ENCODE data around the gene FLNB.

The FLNB gene

DNA sequence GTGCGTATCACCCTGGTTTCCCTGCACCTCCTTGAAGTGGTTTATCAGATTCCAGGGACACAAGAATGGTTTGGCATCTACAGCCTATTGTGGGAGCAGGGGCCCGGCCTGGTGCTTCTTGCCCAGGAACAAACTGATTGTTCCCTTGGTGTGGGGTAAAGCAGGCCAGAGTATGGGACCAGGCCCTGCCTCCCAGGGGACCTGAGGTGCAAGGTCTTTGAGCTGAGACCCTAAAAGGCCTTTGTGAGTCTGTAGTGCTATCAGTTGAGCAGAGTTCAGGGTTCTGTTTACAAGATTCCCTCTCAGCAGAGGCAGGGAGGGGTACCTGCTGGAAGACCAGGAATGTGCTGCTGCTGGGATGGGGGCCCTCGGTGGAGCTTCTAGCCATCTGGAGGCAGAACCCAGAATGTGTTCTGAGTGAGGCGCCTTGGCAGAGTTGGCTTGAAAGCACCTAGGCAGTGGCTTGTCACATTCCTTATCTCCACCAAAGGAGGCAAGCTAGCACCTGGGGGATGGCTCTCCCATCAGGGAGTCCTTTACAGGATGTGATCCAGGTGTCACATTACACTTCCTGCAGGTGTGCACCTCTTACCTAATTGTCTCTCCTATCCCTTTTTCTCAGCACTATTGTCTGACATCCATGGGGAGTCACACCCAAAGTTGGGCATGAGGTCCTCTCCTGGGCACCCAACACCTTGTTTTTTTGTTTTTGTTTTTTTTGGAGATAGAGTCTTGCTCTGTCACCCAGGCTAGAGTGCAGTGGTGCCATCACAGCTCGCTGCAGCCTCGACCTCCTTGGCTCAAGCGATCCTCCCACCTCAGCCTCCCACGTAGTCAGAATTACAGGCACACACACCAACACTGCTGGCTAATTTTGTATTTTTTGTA is 13.1 kb downstream of the FLNB start:
- CTCF ChIA-PET, result interaction anchor here (1.0 kb wide), 1 partner anchor 115 kb away, joined by 3 read pairs; no protein-coding TSS in a partner anchor
- TF ChIP-seq, protein P1, sequence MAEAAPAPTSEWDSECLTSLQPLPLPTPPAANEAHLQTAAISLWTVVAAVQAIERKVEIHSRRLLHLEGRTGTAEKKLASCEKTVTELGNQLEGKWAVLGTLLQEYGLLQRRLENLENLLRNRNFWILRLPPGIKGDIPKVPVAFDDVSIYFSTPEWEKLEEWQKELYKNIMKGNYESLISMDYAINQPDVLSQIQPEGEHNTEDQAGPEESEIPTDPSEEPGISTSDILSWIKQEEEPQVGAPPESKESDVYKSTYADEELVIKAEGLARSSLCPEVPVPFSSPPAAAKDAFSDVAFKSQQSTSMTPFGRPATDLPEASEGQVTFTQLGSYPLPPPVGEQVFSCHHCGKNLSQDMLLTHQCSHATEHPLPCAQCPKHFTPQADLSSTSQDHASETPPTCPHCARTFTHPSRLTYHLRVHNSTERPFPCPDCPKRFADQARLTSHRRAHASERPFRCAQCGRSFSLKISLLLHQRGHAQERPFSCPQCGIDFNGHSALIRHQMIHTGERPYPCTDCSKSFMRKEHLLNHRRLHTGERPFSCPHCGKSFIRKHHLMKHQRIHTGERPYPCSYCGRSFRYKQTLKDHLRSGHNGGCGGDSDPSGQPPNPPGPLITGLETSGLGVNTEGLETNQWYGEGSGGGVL (tag by site-specific recombination; IDR thresholded peaks at IDR 0.05), result no peak
- TF ChIP-seq, protein P2, sequence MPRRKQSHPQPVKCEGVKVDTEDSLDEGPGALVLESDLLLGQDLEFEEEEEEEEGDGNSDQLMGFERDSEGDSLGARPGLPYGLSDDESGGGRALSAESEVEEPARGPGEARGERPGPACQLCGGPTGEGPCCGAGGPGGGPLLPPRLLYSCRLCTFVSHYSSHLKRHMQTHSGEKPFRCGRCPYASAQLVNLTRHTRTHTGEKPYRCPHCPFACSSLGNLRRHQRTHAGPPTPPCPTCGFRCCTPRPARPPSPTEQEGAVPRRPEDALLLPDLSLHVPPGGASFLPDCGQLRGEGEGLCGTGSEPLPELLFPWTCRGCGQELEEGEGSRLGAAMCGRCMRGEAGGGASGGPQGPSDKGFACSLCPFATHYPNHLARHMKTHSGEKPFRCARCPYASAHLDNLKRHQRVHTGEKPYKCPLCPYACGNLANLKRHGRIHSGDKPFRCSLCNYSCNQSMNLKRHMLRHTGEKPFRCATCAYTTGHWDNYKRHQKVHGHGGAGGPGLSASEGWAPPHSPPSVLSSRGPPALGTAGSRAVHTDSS (tag by site-specific recombination; IDR thresholded peaks at IDR 0.05), result no peak
- TF ChIP-seq ZNF221 (tag by site-specific recombination; IDR thresholded peaks at IDR 0.05; ENCODE audit: borderline replicate concordance) (no peak), ZNF600 (tag by site-specific recombination; IDR thresholded peaks at IDR 0.05) (no peak), ZNF670 (tag by site-specific recombination; IDR thresholded peaks at IDR 0.05; ENCODE audit: low read depth) (no peak), GLIS1 (tag by site-specific recombination; IDR thresholded peaks at IDR 0.05) (peak; percentile 45; the same call in 1 of the 2 replicates), EGR2 (tag by site-specific recombination; IDR thresholded peaks at IDR 0.05; ENCODE audit: low read depth) (peak; percentile 47), ZNF223 (tag by site-specific recombination; IDR thresholded peaks at IDR 0.05) (peak; percentile 50; the same call in 1 of the 2 replicates), ZFHX2 (tag by site-specific recombination; conservative IDR thresholded peaks at IDR 0.05) (peak; percentile 70), ZNF558 (tag by site-specific recombination; IDR thresholded peaks at IDR 0.05) (no peak), ZNF785 (tag by site-specific recombination; IDR thresholded peaks at IDR 0.05) (no peak)
- TF ChIP-seq, protein P3, sequence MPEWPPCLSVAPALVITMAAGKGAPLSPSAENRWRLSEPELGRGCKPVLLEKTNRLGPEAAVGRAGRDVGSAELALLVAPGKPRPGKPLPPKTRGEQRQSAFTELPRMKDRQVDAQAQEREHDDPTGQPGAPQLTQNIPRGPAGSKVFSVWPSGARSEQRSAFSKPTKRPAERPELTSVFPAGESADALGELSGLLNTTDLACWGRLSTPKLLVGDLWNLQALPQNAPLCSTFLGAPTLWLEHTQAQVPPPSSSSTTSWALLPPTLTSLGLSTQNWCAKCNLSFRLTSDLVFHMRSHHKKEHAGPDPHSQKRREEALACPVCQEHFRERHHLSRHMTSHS (tag by site-specific recombination; IDR thresholded peaks at IDR 0.05), result no peak
- Histone ChIP-seq H3K27ac (ENCODE audit: extremely low read depth, low read depth, low read length) (no peak overlapping the region), H3K4me1 (ENCODE audit: control insufficient read depth, insufficient read depth, low read length) (peaks cover 7% of the 10 kb centered on the region; the same call in 1 of the 2 replicates), H3K4me3 (ENCODE audit: low read depth, low read length) (no peak overlapping the region), H3K36me3 (ENCODE audit: control insufficient read depth in 2 of 2, insufficient read depth in 1 of 2, low read length in 2 of 2) (no peaks in the 10 kb centered on the region), H3K9me3 (ENCODE audit: control insufficient read depth, insufficient read depth, low read depth, low read length) (no peaks in the 10 kb centered on the region)
- POLR2A ChIA-PET, result no interaction called here

DNA sequence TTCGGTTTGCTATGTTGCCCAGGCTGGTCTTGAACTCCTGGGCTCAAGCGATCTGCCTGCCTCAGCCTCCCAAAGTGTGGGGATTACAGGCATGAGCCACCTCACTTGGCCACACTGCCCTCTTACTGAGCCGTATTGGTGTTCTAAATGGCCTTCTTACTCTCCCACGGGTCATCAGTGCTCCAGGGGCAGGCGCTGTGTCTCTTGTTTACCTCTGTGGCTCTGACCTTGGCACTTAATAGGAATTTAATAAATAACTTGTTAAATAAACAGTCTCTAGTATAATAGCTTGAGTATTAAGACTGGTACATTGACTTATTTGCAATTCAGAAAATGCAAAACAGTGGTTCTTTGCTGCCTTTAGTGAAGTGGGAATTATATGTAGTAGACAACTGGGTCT is 13.7 kb downstream of the FLNB start:
- Histone ChIP-seq H3K27ac (ENCODE audit: extremely low read depth, low read depth, low read length) (no peak overlapping the region), H3K4me1 (ENCODE audit: control insufficient read depth, insufficient read depth, low read length) (peaks cover 7% of the 10 kb centered on the region; the same call in 1 of the 2 replicates), H3K4me3 (ENCODE audit: low read depth, low read length) (no peak overlapping the region), H3K9me3 (ENCODE audit: control insufficient read depth, insufficient read depth, low read depth, low read length) (no peaks in the 10 kb centered on the region), H3K36me3 (ENCODE audit: control insufficient read depth in 2 of 2, insufficient read depth in 1 of 2, low read length in 2 of 2) (no peaks in the 10 kb centered on the region)
- CTCF ChIA-PET, result interaction anchor here (1.0 kb wide), 1 partner anchor 114 kb away, joined by 3 read pairs; no protein-coding TSS in a partner anchor
- POLR2A ChIA-PET, result no interaction called here
- TF ChIP-seq ZNF48 (tag by site-specific recombination; IDR thresholded peaks at IDR 0.05) (no peak), ZSCAN16 (tag by site-specific recombination; IDR thresholded peaks at IDR 0.05) (no peak), ZBTB8A (tag by site-specific recombination; IDR thresholded peaks at IDR 0.05) (no peak), ZNF501 (tag by site-specific recombination; IDR thresholded peaks at IDR 0.05) (no peak), ZNF610 (tag by site-specific recombination; IDR thresholded peaks at IDR 0.05; ENCODE audit: borderline replicate concordance) (no peak), ZFHX2 (tag by site-specific recombination; conservative IDR thresholded peaks at IDR 0.05) (no peak; the same call in 1 of the 2 replicates), ZNF10 (tag by site-specific recombination; IDR thresholded peaks at IDR 0.05) (no peak), REPIN1 (tag by site-specific recombination; IDR thresholded peaks at IDR 0.05; ENCODE audit: low read depth) (no peak)
- TF ChIP-seq, protein P4, sequence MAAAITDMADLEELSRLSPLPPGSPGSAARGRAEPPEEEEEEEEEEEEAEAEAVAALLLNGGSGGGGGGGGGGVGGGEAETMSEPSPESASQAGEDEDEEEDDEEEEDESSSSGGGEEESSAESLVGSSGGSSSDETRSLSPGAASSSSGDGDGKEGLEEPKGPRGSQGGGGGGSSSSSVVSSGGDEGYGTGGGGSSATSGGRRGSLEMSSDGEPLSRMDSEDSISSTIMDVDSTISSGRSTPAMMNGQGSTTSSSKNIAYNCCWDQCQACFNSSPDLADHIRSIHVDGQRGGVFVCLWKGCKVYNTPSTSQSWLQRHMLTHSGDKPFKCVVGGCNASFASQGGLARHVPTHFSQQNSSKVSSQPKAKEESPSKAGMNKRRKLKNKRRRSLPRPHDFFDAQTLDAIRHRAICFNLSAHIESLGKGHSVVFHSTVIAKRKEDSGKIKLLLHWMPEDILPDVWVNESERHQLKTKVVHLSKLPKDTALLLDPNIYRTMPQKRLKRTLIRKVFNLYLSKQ (tag by site-specific recombination; IDR thresholded peaks at IDR 0.05; ENCODE audit: borderline replicate concordance), result no peak
- TF ChIP-seq, protein P5, sequence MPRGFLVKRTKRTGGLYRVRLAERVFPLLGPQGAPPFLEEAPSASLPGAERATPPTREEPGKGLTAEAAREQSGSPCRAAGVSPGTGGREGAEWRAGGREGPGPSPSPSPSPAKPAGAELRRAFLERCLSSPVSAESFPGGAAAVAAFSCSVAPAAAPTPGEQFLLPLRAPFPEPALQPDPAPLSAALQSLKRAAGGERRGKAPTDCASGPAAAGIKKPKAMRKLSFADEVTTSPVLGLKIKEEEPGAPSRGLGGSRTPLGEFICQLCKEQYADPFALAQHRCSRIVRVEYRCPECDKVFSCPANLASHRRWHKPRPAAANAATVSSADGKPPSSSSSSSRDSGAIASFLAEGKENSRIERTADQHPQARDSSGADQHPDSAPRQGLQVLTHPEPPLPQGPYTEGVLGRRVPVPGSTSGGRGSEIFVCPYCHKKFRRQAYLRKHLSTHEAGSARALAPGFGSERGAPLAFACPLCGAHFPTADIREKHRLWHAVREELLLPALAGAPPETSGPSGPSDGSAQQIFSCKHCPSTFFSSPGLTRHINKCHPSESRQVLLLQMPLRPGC (tag by site-specific recombination; IDR thresholded peaks at IDR 0.05), result no peak
- TF ChIP-seq, protein P6, sequence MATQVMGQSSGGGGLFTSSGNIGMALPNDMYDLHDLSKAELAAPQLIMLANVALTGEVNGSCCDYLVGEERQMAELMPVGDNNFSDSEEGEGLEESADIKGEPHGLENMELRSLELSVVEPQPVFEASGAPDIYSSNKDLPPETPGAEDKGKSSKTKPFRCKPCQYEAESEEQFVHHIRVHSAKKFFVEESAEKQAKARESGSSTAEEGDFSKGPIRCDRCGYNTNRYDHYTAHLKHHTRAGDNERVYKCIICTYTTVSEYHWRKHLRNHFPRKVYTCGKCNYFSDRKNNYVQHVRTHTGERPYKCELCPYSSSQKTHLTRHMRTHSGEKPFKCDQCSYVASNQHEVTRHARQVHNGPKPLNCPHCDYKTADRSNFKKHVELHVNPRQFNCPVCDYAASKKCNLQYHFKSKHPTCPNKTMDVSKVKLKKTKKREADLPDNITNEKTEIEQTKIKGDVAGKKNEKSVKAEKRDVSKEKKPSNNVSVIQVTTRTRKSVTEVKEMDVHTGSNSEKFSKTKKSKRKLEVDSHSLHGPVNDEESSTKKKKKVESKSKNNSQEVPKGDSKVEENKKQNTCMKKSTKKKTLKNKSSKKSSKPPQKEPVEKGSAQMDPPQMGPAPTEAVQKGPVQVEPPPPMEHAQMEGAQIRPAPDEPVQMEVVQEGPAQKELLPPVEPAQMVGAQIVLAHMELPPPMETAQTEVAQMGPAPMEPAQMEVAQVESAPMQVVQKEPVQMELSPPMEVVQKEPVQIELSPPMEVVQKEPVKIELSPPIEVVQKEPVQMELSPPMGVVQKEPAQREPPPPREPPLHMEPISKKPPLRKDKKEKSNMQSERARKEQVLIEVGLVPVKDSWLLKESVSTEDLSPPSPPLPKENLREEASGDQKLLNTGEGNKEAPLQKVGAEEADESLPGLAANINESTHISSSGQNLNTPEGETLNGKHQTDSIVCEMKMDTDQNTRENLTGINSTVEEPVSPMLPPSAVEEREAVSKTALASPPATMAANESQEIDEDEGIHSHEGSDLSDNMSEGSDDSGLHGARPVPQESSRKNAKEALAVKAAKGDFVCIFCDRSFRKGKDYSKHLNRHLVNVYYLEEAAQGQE (tag by site-specific recombination; IDR thresholded peaks at IDR 0.05), result no peak

Measured in HEK293 (cell line).